GM18499 (cell line): ENCODE measurements around the gene GALNT6.

Experiments used
- ATAC-seq: cut with Tn5 transposase; IDR thresholded peaks from one replicate; pipeline ENCODE4 v1.9.1; 2021; ENCODE audit warnings: moderate number of reproducible peaks; ENCODE audit not compliant: insufficient read depth, unreplicated experiment

The GALNT6 gene

DNA sequence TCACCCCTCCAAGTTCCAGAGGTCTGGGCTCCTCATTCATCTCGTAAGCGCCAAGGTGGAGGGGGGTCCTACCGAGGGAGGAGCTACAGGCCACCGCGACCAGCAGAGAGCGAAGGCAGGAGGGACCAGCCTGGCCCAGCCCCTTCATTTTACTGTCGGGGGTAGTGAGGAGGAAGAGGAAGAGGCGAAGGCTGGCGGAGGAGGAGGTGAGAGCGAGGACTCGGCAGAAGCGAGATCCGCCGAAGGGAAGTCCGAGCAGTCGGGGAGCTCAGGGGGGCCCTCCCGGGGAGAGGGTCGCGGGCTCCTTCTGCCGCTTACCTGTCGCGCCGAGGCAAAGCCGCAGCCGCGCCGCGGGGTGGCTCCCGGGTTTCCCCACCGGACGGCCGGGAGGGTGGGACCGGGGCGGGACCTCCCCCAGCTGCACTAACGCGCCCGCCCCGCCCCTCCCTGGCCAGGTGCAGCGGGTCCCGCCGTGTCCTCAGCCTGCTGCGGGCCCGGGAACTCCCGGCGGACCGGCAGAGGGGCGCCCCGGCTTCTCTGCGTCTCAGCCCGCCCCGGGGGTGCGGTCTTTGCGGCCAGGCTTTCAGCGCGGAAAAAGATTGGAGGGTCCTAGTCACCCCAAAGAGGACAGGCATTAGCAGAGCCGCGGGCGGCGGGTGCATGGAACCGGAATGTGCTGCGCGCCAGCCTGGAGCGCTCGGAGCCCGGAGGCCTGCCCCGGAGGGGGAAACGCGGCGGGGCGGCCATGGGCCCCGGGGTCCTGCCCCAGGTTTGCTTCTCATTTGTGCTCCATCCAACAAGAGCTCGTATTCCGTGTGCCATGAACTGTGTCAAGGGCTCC, at the start of gene GALNT6:
Gene GALNT6, minus strand, starts transcription at position 124 of the 841 bp plus-strand sequence. CDS start 11,625 bp downstream, outside the sequence.
- ATAC-seq = no peak

- no peak for ATAC-seq
Measured at GRCh38 chr12:51439330-51439729, 48.1 kb upstream of the GALNT6 start.

DNA sequence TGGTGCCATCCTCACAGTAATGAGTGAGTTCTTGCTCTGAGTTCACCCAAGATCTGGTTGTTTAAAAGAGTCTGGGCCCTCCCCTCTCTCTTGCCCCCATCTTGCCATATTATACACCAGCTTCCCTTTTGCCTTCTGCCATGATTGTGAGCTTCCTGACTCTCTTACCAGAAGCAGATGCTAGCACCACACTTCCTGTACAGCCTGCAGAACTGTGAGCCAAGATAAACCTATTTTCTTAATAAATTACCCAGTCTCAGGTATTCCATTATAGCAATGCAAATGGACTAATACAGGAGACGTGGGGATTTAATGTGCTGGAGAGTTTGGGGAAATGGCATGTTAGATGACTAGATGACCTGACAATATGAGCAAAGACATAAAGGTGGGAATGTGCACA, 46.2 kb upstream of the GALNT6 start:
- no peak for ATAC-seq

- no peak for ATAC-seq
Measured at GRCh38 chr12:51434305-51434704, 43.1 kb upstream of the GALNT6 start.

- no peak for ATAC-seq
Measured at GRCh38 chr12:51432921-51433320, 41.7 kb upstream of the GALNT6 start.

GRCh38 chr12:51430196-51430895, 39.1 kb upstream of the GALNT6 start:
- ATAC-seq = no peak

- ATAC-seq = no peak
Measured at GRCh38 chr12:51429700-51430099, 38.5 kb upstream of the GALNT6 start.

GRCh38 chr12:51428256-51428655, 37.0 kb upstream of the GALNT6 start:
- no peak for ATAC-seq

- ATAC-seq = no peak
Measured at GRCh38 chr12:51424662-51425539, 33.7 kb upstream of the GALNT6 start, which contains the start of gene SLC4A8. SLC4A8 (plus strand) TSS chr12:51424831; CDS start chr12:51424988, 157 bp downstream.

GRCh38 chr12:51424094-51424661, 33.0 kb upstream of the GALNT6 start:
- ATAC-seq = no peak

DNA sequence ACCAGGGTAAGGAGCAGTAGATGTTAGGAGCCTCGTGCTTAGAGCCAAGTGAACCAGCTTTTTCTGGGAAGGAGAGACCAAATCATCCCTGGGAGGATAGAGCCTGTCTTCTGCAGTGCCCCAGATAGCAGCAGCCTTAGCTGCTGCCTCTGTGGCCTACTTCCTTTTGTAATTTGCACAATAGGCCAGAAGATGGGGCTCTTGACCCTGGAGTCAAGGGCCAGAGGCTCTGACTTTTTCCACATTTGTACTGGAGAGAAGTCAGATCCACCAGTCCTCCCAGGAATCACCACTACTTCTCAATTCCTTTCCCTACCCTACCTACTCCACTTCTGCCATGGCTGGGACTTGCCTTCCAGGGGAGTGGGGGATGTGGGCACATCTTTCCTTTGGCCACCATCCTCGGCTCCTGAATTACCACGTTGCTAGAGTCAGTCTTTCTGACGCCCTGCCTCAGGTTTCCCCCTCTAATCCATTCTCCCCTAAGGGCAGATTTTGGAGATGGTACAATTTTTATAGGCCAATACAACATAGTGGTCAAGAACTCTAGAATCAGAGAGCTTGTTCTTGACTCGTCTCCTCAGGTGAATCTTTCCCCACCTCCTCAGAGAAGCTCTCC, 30.2 kb upstream of the GALNT6 start:
- ATAC-seq = no peak

- no peak for ATAC-seq
Measured at GRCh38 chr12:51419425-51420193, 28.4 kb upstream of the GALNT6 start.

DNA sequence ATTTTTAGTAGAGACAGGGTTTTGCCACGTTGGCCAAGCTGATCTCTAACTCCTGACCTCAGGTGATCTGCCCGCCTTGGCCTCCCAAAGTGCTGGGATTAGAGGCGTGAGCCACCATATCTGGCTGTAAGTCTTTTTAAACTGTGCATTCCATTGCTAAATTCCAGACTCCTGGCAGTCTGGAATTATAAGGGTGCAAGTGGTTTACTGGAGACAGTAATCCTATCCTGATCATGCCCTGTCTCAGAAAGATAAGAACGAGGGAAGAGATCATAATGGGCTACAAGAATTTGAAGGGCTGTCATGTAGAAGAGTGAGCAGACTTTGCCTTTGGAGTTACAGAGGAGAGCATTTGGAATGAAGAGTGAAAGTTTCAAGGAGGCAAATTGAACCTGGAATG, 26.6 kb upstream of the GALNT6 start:
- no peak for ATAC-seq

DNA sequence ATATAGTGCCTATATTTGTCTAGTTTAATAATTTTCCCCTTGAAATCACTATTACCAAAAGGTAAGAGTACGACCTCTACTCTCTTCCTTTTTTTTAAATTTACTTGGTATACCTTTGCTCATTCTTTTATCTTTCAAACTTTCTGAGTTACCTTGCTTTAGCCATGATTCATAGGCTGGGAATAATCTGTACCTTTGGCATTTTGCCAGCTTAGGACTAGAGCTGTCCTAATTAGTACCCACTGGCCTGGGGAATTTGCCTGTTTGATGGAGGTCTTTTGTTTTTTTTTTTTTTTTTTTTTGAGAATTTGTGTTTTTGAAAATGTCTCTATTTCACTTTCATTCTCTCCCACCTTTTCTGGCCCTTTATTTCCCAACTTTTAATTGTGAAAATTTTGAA, 24.7 kb upstream of the GALNT6 start:
- no peak for ATAC-seq

DNA sequence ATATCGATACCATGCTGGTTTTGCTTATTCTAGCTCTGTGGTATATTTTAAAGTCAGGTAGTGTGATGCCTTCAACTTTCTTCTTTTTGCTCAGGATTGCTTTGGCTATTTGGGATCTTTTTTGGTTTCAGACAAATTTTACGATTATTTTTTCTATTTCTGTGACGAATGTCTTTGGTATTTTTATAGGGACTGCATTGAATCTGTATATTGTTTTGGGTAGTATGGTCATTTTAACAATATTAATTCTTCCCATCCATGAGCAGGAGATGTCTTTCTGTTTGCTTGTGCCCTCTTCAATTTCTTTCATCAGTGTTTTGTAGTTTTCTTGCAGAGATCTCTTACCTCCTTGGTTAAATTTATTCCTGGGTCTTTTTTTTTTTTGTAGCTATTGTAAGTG, 22.6 kb upstream of the GALNT6 start:
- ATAC-seq = no peak

GRCh38 chr12:51413149-51413548, 21.9 kb upstream of the GALNT6 start:
- no peak for ATAC-seq

DNA sequence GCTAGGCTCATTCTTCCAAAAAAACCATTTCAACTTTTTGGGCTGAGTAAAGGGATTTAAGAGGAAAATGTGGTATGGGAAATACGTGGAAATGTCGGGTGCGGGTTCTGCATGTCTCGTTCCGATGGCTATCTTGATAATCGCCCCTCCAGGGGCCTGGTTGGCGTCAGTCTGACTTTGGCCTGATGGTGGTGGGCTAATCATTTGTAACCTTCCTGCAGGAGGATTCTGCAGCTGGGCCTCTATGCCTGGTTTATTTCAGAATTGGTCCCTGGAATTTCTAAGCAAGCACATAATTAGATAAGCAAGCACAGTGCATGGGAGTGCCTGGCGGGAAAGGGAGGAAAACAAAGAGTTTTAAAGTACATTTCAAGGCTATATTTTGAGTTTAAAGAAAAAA, 18.6 kb upstream of the GALNT6 start:
- ATAC-seq = no peak

GRCh38 chr12:51407604-51408003, 16.4 kb upstream of the GALNT6 start:
- ATAC-seq = no peak

DNA sequence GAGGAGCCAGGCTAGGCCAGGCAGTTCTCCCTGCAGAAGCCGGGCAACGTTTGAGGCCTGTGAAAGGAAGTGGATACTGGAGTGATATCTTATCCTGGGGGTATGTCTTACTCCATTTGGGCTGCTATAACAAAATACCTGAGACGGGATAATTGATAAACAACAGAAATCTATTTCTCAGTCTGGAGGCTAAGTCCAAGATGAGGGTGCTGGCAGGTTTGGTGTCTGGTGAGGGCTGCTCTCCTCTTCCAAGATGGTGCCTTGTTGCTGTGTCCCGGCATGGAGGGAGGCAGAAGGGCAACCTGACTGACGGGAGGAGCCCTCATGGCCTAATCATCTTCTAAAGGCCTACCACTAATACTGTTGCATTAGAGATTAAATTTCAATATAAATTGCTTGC, 15.7 kb upstream of the GALNT6 start:
- ATAC-seq = no peak
